CD4-positive, alpha-beta T cell treated with Interleukin-12 subunit alpha and Interleukin-12 subunit beta, for 1 hour (primary cell): ENCODE results near the gene TUFT1.
A peak's percentile ranks its signal among the peaks of the same experiment; 100 is the strongest.
"Not testable (repeated sequence)": the region's sequence is repeated elsewhere in the genome, so short reads cannot be mapped to it uniquely, and the experiment has no call there.

Source experiments
- DNase-seq: peaks from one replicate; pipeline ENCODE4 v3.0.0-alpha.2; 2020

TUFT1 gene

GRCh38 chr1:151581921-151582320 is 41.8 kb downstream of the TUFT1 start:
- no peak for DNase-seq

- DNase-seq, result no peak
Measured at GRCh38 chr1:151583796-151584195, 43.7 kb downstream of the TUFT1 start.

- no peak for DNase-seq
Measured at GRCh38 chr1:151584278-151584677, 44.2 kb downstream of the TUFT1 start.

- no peak for DNase-seq
Measured at GRCh38 chr1:151584780-151585179, 44.7 kb downstream of the TUFT1 start.

GRCh38 chr1:151585622-151586021 is 45.5 kb downstream of the TUFT1 start:
- no peak for DNase-seq

GRCh38 chr1:151590961-151591360 is 50.9 kb downstream of the TUFT1 start:
- DNase-seq, result no peak

- DNase-seq, result no peak
Measured at GRCh38 chr1:151593730-151594129, 53.6 kb downstream of the TUFT1 start.

- peak; percentile 86 for DNase-seq
Measured at GRCh38 chr1:151594143-151594625, 54.1 kb downstream of the TUFT1 start.

- DNase-seq, result no peak
Measured at GRCh38 chr1:151596166-151596953, 56.3 kb downstream of the TUFT1 start.

GRCh38 chr1:151602550-151602949 is 62.4 kb downstream of the TUFT1 start:
- DNase-seq, result not testable (repeated sequence)

- no peak for DNase-seq
Measured at GRCh38 chr1:151604291-151604690, 64.2 kb downstream of the TUFT1 start.

- DNase-seq, result no peak
Measured at GRCh38 chr1:151606384-151606783, 66.3 kb downstream of the TUFT1 start.

GRCh38 chr1:151606857-151607256 is 66.7 kb downstream of the TUFT1 start:
- DNase-seq, result no peak

- no peak for DNase-seq
Measured at GRCh38 chr1:151610142-151610541, 70.0 kb downstream of the TUFT1 start.

- DNase-seq, result peak; percentile 23
Measured at GRCh38 chr1:151611288-151611790, 71.2 kb downstream of the TUFT1 start.

- peak; percentile 91 for DNase-seq
Measured at GRCh38 chr1:151611832-151612500, 71.9 kb downstream of the TUFT1 start, which contains the start of gene SNX27. SNX27 (plus strand) TSS chr1:151612050; CDS start chr1:151612202, 152 bp downstream.

GRCh38 chr1:151612501-151613281 is 72.6 kb downstream of the TUFT1 start:
- DNase-seq, result peak; percentile 23

GRCh38 chr1:151613282-151613780 is 73.2 kb downstream of the TUFT1 start:
- no peak for DNase-seq

GRCh38 chr1:151615711-151616504 is 75.8 kb downstream of the TUFT1 start:
- no peak for DNase-seq

- DNase-seq, result no peak
Measured at GRCh38 chr1:151616505-151616849, 76.4 kb downstream of the TUFT1 start.

GRCh38 chr1:151618003-151618402 is 77.9 kb downstream of the TUFT1 start:
- DNase-seq, result no peak

- DNase-seq, result no peak
Measured at GRCh38 chr1:151618470-151618869, 78.4 kb downstream of the TUFT1 start.
